LNCAP (cell line): ENCODE measurements around the gene CCDC92.

Experiments
- TF ChIP-seq, protein P1 (sequence below): fragments of 450-650 bp; IDR thresholded peaks from 2 replicates; pipeline ENCODE4 v1.5.1; 2017; ENCODE audit warnings: mild to moderate bottlenecking

The CCDC92 gene

GRCh38 chr12:123912415-123913380 lies 59.9 kb downstream of the CCDC92 start:
- TF ChIP-seq, protein P1, sequence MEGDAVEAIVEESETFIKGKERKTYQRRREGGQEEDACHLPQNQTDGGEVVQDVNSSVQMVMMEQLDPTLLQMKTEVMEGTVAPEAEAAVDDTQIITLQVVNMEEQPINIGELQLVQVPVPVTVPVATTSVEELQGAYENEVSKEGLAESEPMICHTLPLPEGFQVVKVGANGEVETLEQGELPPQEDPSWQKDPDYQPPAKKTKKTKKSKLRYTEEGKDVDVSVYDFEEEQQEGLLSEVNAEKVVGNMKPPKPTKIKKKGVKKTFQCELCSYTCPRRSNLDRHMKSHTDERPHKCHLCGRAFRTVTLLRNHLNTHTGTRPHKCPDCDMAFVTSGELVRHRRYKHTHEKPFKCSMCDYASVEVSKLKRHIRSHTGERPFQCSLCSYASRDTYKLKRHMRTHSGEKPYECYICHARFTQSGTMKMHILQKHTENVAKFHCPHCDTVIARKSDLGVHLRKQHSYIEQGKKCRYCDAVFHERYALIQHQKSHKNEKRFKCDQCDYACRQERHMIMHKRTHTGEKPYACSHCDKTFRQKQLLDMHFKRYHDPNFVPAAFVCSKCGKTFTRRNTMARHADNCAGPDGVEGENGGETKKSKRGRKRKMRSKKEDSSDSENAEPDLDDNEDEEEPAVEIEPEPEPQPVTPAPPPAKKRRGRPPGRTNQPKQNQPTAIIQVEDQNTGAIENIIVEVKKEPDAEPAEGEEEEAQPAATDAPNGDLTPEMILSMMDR: no peak

- TF ChIP-seq, protein P1: no peak
Measured at GRCh38 chr12:123910761-123911193, 61.9 kb downstream of the CCDC92 start.

DNA sequence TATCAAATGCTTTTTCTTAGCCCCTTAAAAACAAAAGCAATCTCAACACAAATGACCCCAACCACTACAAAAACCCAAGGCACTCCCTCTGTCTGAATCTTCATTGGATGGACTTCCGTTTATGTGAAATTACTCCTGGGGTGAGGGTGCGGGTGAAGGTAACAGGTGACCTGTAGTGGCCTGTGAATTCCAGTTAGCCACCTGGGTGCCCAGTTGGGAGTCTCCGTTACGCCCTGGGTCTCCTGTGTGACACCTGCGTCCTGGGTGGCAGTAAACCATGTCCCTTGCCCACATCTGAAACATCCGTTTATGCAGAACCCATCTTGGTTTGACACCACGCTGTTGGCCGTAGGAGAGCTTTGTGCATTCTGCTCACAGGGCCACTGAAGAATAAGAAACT lies 62.6 kb downstream of the CCDC92 start:
- TF ChIP-seq, protein P1: no peak

DNA sequence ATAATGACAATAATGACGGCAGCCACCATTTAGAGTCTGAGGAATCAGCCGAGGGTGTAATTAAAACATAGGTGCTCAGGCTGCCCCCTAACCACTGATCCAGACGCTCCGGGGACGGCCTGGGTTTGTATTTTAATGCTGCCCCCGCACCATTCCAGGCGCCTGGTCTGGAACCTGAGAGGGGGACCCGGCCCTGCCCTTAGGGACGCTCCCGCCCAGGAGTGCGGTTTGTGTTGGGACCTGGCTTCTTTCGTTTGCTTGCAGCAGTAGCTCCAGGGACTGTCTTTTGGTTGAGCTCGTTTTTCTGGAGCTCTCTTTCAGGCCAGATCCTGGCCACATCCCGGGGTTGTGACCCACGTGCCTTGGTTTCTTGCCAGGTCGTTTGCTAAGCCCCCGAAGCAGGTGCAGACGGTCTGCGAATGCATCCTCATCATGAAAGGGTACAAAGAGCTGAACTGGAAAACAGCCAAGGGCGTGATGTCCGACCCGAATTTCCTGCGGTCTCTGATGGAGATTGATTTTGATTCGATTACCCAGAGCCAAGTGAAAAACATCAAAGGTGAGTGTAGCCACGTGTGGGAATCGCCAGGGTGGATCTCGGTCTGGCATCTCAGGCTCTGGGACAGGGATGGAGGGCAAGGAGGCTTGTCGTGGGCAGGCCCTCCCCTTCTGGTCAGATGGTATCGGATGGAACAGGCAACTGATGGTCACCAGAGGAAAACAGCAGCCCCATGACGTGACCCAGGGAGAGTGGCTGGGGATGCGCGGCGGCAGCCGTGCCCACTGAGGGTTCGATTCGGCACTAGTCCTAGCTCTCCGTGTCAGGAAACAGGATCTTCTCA lies 63.5 kb downstream of the CCDC92 start:
- TF ChIP-seq, protein P1: no peak

DNA sequence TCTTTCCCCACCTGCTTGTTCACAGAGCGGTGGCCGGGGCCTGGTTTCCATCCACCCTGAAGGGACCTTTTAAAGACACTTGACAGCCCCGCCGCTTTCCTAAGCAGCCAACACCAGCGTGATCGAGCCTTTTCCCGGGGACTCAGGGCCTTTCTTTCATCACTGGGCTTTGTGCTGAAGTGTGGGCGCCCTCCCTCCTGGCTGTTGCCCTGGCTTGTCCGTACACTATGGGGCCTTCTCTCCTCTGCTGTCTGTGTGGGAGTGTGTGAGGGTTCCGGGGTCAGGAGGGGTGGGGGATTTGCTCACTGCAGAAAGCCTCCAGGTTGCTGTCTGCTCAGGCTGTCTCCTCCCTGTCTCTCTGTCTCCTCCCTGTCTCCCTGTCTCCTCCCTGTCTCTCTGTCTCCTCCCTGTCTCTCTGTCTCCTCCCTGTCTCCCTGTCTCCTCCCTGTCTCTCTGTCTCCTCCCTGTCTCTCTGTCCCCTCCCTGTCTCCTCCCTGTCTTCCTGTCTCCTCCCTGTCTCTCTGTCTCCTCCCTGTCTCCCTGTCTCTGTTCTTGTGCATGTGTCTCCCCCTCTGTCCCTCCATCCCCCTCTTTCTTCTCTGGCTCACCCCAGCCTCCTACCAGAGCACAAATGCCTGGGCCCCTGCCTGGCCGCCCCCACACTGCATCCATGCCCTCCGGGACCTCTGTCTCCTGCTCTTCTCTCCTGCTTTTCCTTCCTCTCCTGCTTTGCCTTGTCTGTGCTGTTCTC lies 64.7 kb downstream of the CCDC92 start:
- TF ChIP-seq, protein P1: no peak

GRCh38 chr12:123906711-123907420 lies 65.8 kb downstream of the CCDC92 start:
- TF ChIP-seq, protein P1: no peak
